SK-N-SH treated with all-trans-retinoic acid at 6 μM for 48 hours (cell line): ENCODE results near the gene DLG5.

Experiments used
- BACH2 ChIP-seq: fragments of 250-450 bp; sonication (Bioruptor Pico); IDR thresholded peaks from 2 replicates; pipeline ENCODE4 v1.9.0; 2021; ENCODE audit warnings: mild to moderate bottlenecking, borderline replicate concordance
- CREB5 ChIP-seq: fragments of 250-450 bp; sonication (Bioruptor Pico); IDR thresholded peaks from 2 replicates; pipeline ENCODE4 v1.5.1; 2020; ENCODE audit warnings: low read depth, mild to moderate bottlenecking, moderate library complexity
- CSDC2 ChIP-seq: fragments of 250-450 bp; sonication (Bioruptor Pico); IDR thresholded peaks from 2 replicates; pipeline ENCODE4 v1.5.0; 2020; ENCODE audit warnings: mild to moderate bottlenecking, moderate library complexity
- RARB ChIP-seq: fragments of 250-450 bp; sonication (Bioruptor Pico); IDR thresholded peaks from 2 replicates; pipeline ENCODE4 v1.8.0; 2021; ENCODE audit warnings: mild to moderate bottlenecking, moderate library complexity
- ZFP3 ChIP-seq: fragments of 250-450 bp; sonication (Bioruptor Pico); IDR thresholded peaks from 2 replicates; pipeline ENCODE4 v1.5.0; 2020; ENCODE audit warnings: mild to moderate bottlenecking, moderate library complexity
- ZNF565 ChIP-seq: fragments of 450-650 bp; formaldehyde crosslinking; conservative IDR thresholded peaks from 2 replicates; pipeline ENCODE4 v1.5.0; 2020; ENCODE audit warnings: low read depth, mild to moderate bottlenecking, moderate library complexity
- ZNF70 ChIP-seq: fragments of 450-650 bp; formaldehyde crosslinking; IDR thresholded peaks from 2 replicates; pipeline ENCODE4 v1.5.0; 2020; ENCODE audit warnings: mild to moderate bottlenecking, moderate library complexity
- ZNF8 ChIP-seq: fragments of 450-650 bp; formaldehyde crosslinking; IDR thresholded peaks from 2 replicates; pipeline ENCODE4 v1.5.0; 2020; ENCODE audit warnings: mild to moderate bottlenecking, moderate library complexity

- no peak for TF ChIP-seq CREB5 (CRISPR knock-in tag)
- TF ChIP-seq ZNF565 (CRISPR knock-in tag) = no peak
- TF ChIP-seq CSDC2 (CRISPR knock-in tag) = no peak
- TF ChIP-seq ZNF8 = no peak
- no peak for TF ChIP-seq BACH2 (CRISPR knock-in tag)
- TF ChIP-seq RARB (CRISPR knock-in tag) = no peak
- TF ChIP-seq ZNF70 (CRISPR knock-in tag) = no peak
- TF ChIP-seq ZFP3 (CRISPR knock-in tag) = no peak
Measured at GRCh38 chr10:77840636-77841035, 85.9 kb downstream of the DLG5 start.
